OCI-LY7 (cell line): ENCODE measurements around the gene DPYD.

Experiments used
- EZH2phosphoT487 ChIP-seq: fragments of 200-600 bp; sonication (generic); IDR thresholded peaks from 2 replicates; pipeline ENCODE4 v1.6.1; 2018; ENCODE audit warnings: low read depth, borderline replicate concordance, mild to moderate bottlenecking, mixed run types, antibody characterized with exemption, low read length, moderate library complexity, mixed read lengths
- TF ChIP-seq, protein P1 (sequence below): fragments of 200-600 bp; sonication (generic); conservative IDR thresholded peaks from 2 replicates; pipeline ENCODE4 v1.5.1; 2014; ENCODE audit warnings: mild to moderate bottlenecking, antibody characterized with exemption, low read length, moderate library complexity, mixed read lengths

DNA sequence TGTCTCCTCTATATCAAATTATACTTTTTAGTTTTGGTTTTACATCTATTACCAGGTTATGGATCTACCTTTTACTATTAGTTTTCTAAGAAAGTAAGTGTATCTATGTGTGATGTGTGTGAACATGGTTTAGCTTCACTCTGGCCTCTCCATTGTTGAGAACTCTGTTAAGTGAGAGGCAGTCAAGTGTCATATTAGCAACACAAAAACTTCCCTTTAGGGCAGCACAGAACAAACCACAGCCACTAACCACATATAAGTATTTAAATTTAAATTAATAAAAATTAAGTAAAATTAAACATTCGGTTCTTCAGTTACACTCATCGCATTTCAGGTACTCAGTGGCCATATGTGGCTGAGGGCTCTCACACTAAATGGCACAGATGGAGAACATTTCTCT is 96.6 kb downstream of the DPYD start:
- TF ChIP-seq, protein P1, sequence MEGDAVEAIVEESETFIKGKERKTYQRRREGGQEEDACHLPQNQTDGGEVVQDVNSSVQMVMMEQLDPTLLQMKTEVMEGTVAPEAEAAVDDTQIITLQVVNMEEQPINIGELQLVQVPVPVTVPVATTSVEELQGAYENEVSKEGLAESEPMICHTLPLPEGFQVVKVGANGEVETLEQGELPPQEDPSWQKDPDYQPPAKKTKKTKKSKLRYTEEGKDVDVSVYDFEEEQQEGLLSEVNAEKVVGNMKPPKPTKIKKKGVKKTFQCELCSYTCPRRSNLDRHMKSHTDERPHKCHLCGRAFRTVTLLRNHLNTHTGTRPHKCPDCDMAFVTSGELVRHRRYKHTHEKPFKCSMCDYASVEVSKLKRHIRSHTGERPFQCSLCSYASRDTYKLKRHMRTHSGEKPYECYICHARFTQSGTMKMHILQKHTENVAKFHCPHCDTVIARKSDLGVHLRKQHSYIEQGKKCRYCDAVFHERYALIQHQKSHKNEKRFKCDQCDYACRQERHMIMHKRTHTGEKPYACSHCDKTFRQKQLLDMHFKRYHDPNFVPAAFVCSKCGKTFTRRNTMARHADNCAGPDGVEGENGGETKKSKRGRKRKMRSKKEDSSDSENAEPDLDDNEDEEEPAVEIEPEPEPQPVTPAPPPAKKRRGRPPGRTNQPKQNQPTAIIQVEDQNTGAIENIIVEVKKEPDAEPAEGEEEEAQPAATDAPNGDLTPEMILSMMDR = no peak
- no peak for TF ChIP-seq EZH2phosphoT487
